PC-9 (cell line): ENCODE measurements around the gene ACYP1. TPM values are rescaled to one million over a fixed set of nuclear protein-coding genes. Genes with fewer than 3 reads are reported as not detected.

Experiments used
- BruUV-seq: library from RNA; stranded (reverse); fragments of 400-500 nt; replicated peaks from 2 replicates; lab custom pipeline; 2021; lab: Mats Ljungman, UMichigan
- CTCF ChIA-PET: fragments of 300-600 bp; sonication (Branson Sonifier 250); formaldehyde crosslinking; loops from one replicate; lab custom pipeline; 2022; ENCODE audit warnings: antibody characterized with exemption; lab: Charles Lee
- POLR2A ChIA-PET: fragments of 300-600 bp; sonication (Branson Sonifier 250); formaldehyde crosslinking; loops from one replicate; lab custom pipeline; 2022; ENCODE audit warnings: antibody characterized with exemption; ENCODE audit not compliant: unreplicated experiment; lab: Charles Lee
- DNase-seq, 2 experiments: peaks; one replicate each; pipeline versions ENCODE4 v3.0.0 to v3.0.0-alpha.2; 2015 to 2022; ENCODE audit warnings: mixed read lengths in 1 of 2
- H2AFZ ChIP-seq: fragments of 200-600 bp; sonication (generic); 2 replicates; pipeline ENCODE4 v1.8.1; 2017; ENCODE audit warnings: antibody characterized with exemption
- H3F3A ChIP-seq: fragments of 200-600 bp; sonication (generic); 2 replicates; pipeline ENCODE4 v1.8.1; 2017; ENCODE audit warnings: antibody characterized with exemption, mild to moderate bottlenecking, low read depth; ENCODE audit not compliant: insufficient read depth
- H3K27ac ChIP-seq: fragments of 200-600 bp; sonication (generic); 2 replicates; pipeline ENCODE4 v1.6.1; 2016; ENCODE audit warnings: mixed run types
- H3K27me3 ChIP-seq: fragments of 200-600 bp; sonication (generic); 2 replicates; pipeline ENCODE4 v1.6.1; 2016; ENCODE audit warnings: low read depth, mixed run types; ENCODE audit not compliant: insufficient read depth
- H3K36me3 ChIP-seq: fragments of 200-600 bp; sonication (generic); 2 replicates; pipeline ENCODE4 v1.6.1; 2016; ENCODE audit warnings: low read depth, mixed run types
- H3K4me1 ChIP-seq: fragments of 200-600 bp; sonication (generic); replicated peaks from 2 replicates; pipeline ENCODE4 v1.6.1; 2016; ENCODE audit warnings: mixed run types; ENCODE audit not compliant: insufficient read depth
- H3K4me2 ChIP-seq: fragments of 200-600 bp; sonication (generic); 2 replicates; pipeline ENCODE4 v1.6.1; 2017; ENCODE audit warnings: mixed run types
- H3K4me3 ChIP-seq: fragments of 200-600 bp; sonication (generic); 2 replicates; pipeline ENCODE4 v1.6.1; 2016; ENCODE audit warnings: mixed run types
- H3K79me2 ChIP-seq: fragments of 200-600 bp; sonication (generic); 2 replicates; pipeline ENCODE4 v1.6.1; 2017; ENCODE audit warnings: low read depth, mixed run types
- H3K9me2 ChIP-seq: fragments of 200-600 bp; sonication (generic); 2 replicates; pipeline ENCODE4 v1.8.1; 2017; ENCODE audit warnings: mild to moderate bottlenecking; ENCODE audit not compliant: insufficient read depth
- H3K9me3 ChIP-seq: fragments of 200-600 bp; sonication (generic); 2 replicates; pipeline ENCODE4 v1.8.1; 2016; ENCODE audit warnings: low read depth; ENCODE audit not compliant: insufficient read depth
- H4K20me1 ChIP-seq: fragments of 200-600 bp; sonication (generic); 2 replicates; pipeline ENCODE4 v1.8.1; 2017; ENCODE audit not compliant: insufficient read depth
- CTCF ChIP-seq: fragments of 200-600 bp; sonication (generic); conservative IDR thresholded peaks from 2 replicates; pipeline ENCODE4 v1.6.1; 2017; ENCODE audit warnings: mixed run types, antibody characterized with exemption, mild to moderate bottlenecking, moderate library complexity
- EZH2 ChIP-seq: fragments of 200-600 bp; sonication (generic); IDR thresholded peaks from 2 replicates; pipeline ENCODE4 v1.8.0; 2017; ENCODE audit warnings: antibody characterized with exemption, low read depth
- intact Hi-C: fragments of 100-400 bp; cut with micrococcal nuclease; formaldehyde crosslinking; loops from one replicate; pipeline ENCODE4 v1.10.0; 2022; ENCODE audit not compliant: unreplicated experiment
- total RNA-seq: library from RNA; stranded (reverse); gene quantifications from 2 replicates; pipeline ENCODE4 v1.2.3, GENCODE V29; 2021

Gene ACYP1
- total RNA-seq, 1 experiment from 2014 or later, result 98.9 TPM

- no peak for DNase-seq
- Histone ChIP-seq H3K27me3 (no peaks in the 10 kb centered on the region), H2AFZ (no peak overlapping the region), H3K36me3 (peaks cover 53% of the 10 kb centered on the region), H3K9me2 (no peaks in the 10 kb centered on the region), H3F3A (peaks cover 48% of the 10 kb centered on the region; the same call in 1 of the 2 replicates), H3K79me2 (no peaks in the 10 kb centered on the region), H3K27ac (peak overlapping the region; percentile 1; the same call in 1 of the 2 replicates), H4K20me1 (no peaks in the 10 kb centered on the region), H3K4me1 (no peaks in the 10 kb centered on the region), H3K4me3 (no peak overlapping the region), H3K4me2 (no peak overlapping the region), H3K9me3 (no peaks in the 10 kb centered on the region)
- intact Hi-C loops, result no loop called here
- BruUV-seq, result no TSS peak
- POLR2A ChIA-PET, result interaction anchor here (0.6 kb wide), 1 partner anchor 77 kb away, joined by 3 read pairs; no protein-coding TSS in a partner anchor
- no peak for TF ChIP-seq CTCF
- CTCF ChIA-PET, result no interaction called here
These were observed 53.2 kb downstream of the ACYP1 start for GRCh38 chr14:75010472-75011093.

- no peaks in the 10 kb centered on the region for H3K9me2 ChIP-seq
- TF ChIP-seq EZH2 (no peak), CTCF (no peak)
- ChIA-PET POLR2A (interaction anchor here (0.7 kb wide), 1 partner anchor 10 kb away, joined by 3 read pairs; no protein-coding TSS in a partner anchor), CTCF (interaction anchor here (0.6 kb wide), 1 partner anchor 64 kb away, joined by 3 read pairs; no protein-coding TSS in a partner anchor)
- no peaks in the 10 kb centered on the region for H3K9me3 ChIP-seq
- H3K4me2 ChIP-seq, result no peak overlapping the region
- H3F3A ChIP-seq, result peaks cover 54% of the 10 kb centered on the region; the same call in 1 of the 2 replicates
- no peaks in the 10 kb centered on the region for H3K27me3 ChIP-seq
- no peaks in the 10 kb centered on the region for H4K20me1 ChIP-seq
- peaks cover 10% of the 10 kb centered on the region for H3K79me2 ChIP-seq
- no TSS peak for BruUV-seq
- peaks cover 9% of the 10 kb centered on the region for H3K4me1 ChIP-seq
- no peak overlapping the region for H2AFZ ChIP-seq
- intact Hi-C loops, result no loop called here
- H3K27ac ChIP-seq, result no peak overlapping the region
- H3K4me3 ChIP-seq, result no peak overlapping the region
- no peak for DNase-seq
- H3K36me3 ChIP-seq, result peaks cover 56% of the 10 kb centered on the region
These were observed 54.6 kb downstream of the ACYP1 start for GRCh38 chr14:75009176-75009575.

GRCh38 chr14:75005357-75005756, 58.5 kb downstream of the ACYP1 start:
- H3K4me3 ChIP-seq, result no peak overlapping the region
- no peak overlapping the region for H3K27ac ChIP-seq
- peak overlapping the region; percentile 14; the same call in 1 of the 2 replicates for H3K4me2 ChIP-seq
- H3K4me1 ChIP-seq, result peaks cover 24% of the 10 kb centered on the region
- H3K9me3 ChIP-seq, result no peaks in the 10 kb centered on the region
- BruUV-seq, result no TSS peak
- peaks cover 24% of the 10 kb centered on the region for H3K79me2 ChIP-seq
- peaks cover 52% of the 10 kb centered on the region for H3F3A ChIP-seq
- POLR2A ChIA-PET, result interaction anchor here (0.5 kb wide), 1 partner anchor 30 kb away, joined by 6 read pairs; no protein-coding TSS in a partner anchor
- peaks cover 52% of the 10 kb centered on the region for H3K36me3 ChIP-seq
- CTCF ChIA-PET, result interaction anchor here (0.7 kb wide), 1 partner anchor 60 kb away, joined by 3 read pairs; no protein-coding TSS in a partner anchor
- H3K9me2 ChIP-seq, result no peaks in the 10 kb centered on the region
- H4K20me1 ChIP-seq, result no peaks in the 10 kb centered on the region
- TF ChIP-seq CTCF (no peak), EZH2 (no peak)
- DNase-seq, result no peak
- no peaks in the 10 kb centered on the region for H3K27me3 ChIP-seq
- intact Hi-C loops, result no loop called here
- no peak overlapping the region for H2AFZ ChIP-seq
